NOMO-1 (cell line): ENCODE measurements around the gene SIK2.
A peak's percentile ranks its signal among the peaks of the same experiment; 100 is the strongest.
"Not testable (repeated sequence)": the region's sequence is repeated elsewhere in the genome, so short reads cannot be mapped to it uniquely, and the experiment has no call there.

Experiments
- DNase-seq, 2 experiments: peaks; one replicate each; lab custom pipeline; 2025; ENCODE audit not compliant: unreplicated experiment in 2 of 2; lab: John Stamatoyannopoulos, UW

SIK2 gene

DNA sequence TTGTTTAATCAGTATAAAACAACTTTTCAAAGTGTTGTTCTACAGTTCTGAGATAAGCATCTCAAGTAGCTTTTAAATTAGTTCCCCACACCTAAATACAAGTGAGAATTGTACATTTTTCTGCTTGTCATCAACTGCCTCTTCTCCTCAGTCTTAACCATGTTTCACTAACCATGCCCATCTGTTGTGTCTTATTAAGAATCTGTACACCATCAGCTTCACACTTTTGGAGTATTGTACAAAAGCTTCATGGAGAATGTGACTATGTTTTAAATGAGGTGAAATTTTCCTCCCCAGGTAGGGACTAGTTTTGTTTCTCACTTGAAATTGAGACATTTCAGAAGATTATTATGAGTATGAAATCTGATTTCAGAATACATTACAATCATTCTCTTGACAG lies 52.4 kb downstream of the SIK2 start:
- no peak for DNase-seq

DNA sequence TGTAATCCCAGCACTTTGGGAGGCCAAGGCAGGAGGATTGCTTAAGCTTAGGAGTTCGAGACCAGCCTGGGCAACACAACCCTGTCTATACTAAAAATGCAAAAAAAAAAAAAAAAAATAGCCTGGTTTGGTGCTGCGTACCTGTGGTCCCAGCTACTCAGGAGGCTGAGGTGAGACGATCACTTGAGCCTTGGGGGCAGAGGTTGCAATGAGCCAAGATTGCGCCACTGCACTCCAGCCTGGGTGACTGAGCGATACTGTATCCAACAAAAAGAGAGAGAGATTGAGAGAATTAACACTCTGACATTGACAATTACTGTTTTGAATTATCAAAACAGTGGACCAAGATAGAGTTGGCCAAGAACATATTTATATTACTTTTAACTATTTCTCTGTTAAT lies 53.7 kb downstream of the SIK2 start:
- DNase-seq: no peak

DNA sequence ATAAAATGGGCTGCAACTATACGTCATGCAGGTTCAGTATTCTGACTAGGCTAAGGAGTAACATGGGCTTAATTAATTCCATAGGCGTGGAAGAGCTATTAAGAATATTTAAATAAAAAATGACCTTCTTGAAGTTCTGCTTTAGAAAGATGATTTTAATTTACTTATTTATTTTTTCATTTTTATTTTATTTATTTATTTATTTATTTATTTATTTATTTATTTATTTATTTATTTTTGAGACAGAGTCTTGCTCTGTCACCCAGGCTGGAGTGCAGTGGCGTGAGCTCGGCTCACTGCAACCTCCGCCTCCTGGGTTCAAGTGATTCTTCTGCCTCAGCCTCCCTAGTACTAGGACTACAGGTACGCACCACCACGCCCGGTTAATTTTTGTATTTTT lies 55.7 kb downstream of the SIK2 start:
- DNase-seq: not testable (repeated sequence)

DNA sequence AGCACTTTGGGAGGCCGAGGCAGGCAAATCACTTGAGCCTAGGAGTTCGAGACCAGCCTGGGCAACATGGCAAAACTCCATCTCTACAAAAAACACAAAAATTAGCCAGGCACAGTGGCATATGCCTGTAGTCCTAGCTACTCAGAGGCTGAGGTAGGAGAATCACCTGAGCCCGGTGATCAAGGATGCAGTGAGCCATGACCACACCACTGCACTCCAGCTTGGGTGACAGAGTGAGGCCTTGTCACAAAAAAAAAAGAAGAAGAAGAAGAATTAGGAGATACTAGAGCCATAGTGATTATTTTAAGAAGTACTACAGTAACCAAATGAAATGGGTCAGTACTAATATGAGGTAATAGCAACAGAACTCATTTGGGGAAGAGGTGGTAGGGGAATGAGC lies 56.2 kb downstream of the SIK2 start:
- DNase-seq: not testable (repeated sequence)

DNA sequence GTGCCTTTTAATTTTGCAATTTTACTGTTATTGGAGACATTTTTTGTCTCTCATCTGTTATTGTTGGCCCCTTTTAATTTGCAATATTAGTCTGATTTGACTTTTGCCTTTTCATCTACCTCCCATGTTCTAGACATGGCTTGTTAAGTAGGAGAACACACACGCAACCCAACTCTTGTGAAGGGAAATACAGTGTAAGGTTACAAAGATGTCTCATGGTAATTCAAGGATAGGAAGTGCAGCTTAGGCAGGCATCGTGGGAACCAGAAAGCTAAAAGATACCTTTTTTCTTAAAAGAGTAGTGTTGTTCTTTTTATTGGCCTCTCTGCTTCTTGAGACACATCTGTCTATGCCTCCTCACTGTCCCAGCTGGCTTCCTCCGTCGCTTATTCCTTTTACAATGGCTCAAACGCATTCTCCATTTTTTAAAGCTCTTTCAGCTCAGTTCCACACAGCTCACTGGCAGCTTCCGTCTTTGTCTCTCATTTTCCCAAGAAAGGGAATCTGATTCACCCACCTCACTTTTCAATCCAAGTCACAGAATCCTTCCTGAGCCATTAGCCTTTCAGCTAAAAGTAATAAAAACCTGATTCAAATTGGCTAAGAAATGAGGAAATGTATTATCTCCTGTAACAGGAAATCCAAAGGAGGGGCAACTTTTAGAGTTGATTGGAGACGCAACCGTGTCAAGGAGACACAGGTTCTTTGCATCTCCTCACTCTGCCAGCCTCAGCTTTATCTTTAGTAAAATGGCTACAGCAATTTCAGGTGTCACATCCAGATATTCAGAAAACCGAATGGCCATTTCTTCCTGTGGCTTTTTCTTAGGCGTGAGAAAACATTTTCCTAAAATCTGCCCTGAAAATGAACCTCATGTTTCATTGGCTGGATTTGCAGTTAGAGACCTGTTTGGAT lies 57.2 kb downstream of the SIK2 start:
- DNase-seq: no peak

DNA sequence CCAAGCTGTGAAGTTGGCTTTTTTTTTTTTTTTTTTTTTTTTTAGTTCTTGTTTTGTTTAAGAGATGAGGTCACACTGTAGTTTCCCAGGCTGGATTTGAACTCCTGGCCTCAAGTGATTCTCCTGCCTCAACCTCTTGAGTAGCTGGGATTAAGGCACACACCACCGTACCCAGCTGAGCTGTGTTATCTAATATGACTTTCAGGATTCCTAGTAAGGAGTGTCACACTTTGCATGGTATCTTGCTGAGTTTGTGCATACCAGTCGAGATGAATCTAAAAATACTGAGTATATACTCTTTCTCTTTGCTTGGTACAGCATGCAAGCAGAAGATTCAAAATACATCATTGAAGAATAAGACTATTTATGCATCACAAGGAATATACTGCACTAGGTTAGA lies 58.6 kb downstream of the SIK2 start:
- no peak for DNase-seq

DNA sequence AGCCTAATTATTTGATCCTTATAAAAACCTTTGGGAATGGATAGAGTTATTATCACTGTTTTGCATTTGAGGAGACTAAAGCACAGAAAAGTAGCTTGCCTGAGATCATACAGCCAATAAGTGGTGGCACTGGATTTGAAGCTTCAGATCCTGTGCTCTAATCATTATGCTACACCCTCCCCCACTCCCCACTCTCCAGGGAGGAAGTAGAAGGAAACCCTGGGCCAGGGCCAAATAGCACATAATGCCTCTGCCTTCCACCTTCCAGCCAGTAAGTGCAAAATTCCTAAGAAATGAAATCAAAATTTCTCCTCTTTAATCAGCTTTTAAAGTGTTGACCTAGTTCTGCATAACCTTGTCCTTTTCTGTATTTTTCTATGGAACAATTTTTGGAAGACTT lies 61.6 kb downstream of the SIK2 start:
- no peak for DNase-seq

DNA sequence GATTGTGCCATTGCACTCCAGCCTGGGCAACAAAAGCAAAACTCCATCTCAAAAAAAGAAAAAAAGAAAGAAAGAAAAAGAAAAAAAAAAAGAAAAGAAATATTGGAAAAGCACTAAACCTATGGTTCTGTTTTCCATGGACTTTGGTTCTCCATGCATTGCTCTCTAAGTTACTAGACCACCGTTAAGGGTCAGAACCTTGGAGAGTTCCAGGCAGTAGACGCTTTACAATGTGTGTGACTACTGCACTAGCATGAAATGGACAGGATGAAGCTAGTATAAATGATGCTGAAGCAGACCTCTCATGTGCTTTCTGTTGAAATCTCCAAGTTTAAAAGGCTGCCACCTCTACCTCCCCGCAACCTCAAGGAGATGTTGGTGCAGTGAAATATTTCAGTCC lies 63.5 kb downstream of the SIK2 start:
- DNase-seq: peak in 1 of 2 experiments; percentile 2

DNA sequence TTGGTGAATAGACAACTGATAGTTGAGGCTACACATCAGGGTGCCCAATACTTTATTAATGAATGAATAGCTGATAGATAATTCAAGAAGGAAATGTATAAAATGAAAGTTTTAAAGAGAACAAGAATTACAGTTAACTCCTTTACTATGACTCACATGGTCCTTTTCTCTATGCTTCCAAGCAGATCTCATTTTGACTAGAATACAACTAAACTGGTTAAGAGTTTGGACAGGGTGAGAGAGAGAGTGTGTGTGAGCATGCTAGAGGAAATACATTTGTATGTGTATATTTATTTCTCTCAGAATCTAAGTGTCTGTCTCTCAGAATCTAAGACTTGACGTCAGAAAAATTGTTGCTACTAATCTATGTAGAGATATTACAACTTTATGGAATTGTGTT lies 66.7 kb downstream of the SIK2 start:
- DNase-seq: no peak

DNA sequence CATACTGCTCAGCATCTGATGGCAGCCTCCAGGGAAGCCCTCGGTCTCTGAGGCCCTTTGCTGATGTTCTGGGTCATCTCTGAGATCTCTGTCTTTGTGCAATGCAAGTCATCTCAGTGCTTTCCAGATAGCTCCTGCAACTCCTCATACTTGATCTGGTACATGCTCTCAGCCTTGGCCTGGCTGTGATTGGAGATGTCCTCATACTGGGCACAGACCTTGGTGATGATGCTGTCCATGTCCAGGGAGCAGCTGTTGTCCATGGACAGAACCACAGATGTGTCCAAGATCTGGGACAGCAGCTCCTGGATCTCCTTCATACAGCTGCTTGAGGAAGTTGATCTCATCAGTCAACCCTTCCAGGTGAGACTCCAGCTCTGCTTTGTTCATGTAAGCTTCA lies 69.1 kb downstream of the SIK2 start:
- no peak for DNase-seq

DNA sequence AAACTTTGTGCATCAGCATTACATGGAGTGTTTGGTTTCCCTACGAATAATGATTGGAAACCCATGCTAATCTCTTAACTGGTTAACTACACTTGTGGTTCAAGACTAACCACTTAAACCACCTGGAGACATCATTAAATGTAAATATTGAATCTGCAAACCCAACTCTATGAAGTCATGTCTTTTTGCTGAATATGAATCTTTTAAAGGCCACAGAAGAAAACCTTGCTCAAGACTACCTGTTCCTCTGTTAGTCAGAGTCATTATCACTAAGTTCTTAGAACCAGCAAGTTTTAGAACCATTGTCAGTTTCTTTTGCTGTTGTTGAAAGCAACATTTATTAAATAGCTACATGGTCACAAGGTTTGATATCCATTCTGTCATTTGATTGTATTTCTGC lies 70.7 kb downstream of the SIK2 start:
- DNase-seq: no peak

DNA sequence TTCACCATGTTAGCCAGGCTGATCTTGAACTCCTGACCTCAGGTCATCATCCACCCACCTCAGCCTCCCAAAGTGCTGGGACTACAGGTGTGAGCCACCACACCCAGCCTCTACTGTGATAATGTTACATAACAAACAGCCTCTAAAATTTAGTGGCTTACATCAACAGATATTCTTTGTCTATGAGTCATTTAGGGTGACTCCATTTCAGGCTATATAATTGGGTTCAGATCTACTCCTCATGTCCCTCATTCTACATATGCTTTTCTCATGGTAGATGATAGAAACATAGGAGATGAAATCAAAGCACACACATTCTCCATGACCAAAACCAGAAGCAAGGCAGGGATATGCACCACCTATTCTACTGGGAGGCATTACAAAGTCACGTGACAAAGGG lies 72.7 kb downstream of the SIK2 start:
- DNase-seq: no peak

DNA sequence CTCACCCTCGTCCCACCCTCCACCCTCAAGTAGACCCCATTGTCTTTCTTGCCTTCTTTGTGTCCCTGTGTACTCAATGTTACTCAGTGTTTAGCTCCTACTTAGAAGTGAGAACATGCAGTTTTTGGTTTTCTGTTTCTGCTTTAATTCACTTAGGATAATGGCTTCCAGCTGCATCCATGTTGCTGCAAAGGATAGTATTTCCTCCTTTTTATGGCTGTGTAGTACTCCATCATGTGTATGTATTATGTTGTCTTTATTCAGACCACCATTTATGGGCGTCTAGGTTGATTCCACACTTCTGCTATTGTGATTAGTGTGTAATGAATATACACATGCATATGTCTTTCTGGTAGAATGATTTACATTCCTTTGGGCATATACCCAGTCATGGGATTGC lies 73.6 kb downstream of the SIK2 start:
- DNase-seq: no peak

DNA sequence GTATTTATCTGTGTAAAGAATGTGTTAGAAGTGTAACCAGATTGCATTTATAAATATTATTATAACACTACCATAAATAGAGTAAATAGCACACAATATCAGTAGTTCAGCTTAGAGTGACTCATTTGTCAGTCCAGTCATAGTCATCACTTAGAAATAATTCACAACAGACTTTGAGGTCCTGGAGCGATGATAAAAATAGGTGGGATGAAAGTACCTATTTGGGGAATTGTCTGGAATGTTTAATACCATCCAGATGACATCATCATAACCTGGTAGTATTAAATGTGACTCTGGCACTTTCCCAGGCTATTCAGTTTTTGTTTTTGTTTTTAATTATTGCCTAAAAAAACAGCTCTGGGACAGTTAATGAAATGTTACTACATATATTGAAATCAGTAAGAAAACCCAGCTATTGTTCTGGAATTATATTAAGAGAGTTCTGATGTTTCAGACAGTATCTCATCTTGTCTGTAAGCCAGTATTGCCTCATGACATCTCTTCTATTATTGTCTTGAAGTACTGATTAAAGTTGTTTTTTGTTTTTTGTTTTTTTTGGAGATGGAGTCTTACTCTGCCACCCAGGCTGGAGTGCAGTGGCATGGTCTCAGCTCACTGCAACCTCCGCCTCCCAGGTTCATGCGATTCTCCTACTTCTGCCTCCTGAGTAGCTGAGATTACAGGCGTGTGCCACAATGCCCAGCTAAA lies 74.8 kb downstream of the SIK2 start:
- no peak for DNase-seq

DNA sequence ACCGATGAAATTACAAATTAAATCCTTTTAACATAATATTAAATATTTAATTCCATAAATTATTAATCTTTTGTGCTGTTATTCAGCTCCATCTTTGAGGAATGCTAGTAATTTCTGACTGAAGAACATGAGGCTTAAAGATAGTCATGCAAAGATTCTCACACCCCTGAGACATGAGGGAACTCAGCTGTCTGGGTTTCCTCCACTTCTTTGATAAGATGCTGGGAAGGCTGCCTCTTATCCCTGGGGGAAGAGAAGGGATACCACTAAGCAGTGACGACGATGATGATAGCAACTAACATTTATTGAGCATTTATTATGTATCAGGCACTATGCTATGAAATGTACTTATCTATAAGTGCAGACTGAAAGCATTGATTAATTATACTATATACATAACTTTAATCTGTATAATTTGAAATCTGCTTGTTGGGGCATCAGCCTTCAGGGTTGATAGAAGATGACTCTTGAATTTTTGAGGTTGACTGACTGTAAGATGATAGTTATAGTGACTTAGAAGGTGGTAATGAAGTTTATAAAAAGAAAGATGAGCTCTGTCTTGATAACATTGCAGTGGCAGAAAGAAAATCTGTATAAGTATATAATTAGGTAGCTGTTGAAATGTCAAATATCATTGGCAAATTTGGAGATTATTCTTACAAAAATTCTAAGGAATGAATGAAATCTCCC lies 78.4 kb downstream of the SIK2 start:
- no peak for DNase-seq

DNA sequence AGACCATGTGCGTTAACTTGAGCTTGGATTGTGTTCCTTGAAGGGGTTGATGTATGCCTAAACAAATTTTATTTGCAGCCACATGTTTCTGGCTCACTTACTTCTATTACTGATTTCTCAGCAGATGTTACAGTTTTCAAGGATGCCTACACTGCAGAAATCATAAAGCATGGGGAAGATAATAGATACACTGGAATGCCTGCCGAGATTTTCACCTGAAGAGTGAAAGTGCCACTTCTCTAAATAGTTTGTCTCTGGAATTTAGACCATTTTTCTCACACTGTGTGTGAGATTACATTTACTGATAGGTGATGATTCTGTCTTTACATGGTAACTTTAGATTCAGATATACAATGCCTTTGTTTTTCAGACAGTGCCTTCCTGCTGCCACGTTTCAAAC lies 81.6 kb downstream of the SIK2 start:
- no peak for DNase-seq

DNA sequence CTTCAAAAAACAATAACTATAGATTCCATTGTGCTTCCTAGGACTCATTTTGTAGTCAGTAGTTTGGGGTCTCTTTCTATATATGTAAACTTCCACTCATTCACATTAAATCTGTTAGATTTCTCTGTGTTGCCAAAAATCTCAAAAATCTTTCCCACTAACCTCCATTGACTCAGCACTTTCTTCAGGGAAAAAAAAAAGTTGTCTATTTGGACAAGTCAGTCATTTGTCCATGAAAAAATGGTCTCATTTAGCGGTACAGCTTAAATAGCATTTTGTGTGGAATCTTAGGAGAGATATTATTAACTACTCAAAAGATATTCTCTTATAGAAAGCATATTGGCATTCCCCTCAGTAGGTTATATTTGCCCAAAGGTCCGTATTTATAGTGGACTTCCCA lies 82.0 kb downstream of the SIK2 start:
- no peak for DNase-seq

DNA sequence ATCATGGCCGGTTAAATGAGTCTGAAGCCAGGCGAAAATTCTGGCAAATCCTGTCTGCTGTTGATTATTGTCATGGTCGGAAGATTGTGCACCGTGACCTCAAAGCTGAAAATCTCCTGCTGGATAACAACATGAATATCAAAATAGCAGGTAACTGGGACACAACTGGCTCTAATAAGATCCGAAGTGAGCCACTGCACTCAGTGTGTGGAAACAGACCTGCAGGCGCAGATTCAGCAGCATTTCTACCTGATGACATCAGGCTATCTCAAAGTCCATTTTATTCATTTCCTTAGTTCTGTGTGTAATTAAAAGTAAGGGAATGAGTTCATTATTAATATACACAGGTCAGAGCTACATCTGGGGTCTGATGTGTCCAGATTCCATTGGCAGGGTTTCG lies 85.8 kb downstream of the SIK2 start:
- DNase-seq: no peak

DNA sequence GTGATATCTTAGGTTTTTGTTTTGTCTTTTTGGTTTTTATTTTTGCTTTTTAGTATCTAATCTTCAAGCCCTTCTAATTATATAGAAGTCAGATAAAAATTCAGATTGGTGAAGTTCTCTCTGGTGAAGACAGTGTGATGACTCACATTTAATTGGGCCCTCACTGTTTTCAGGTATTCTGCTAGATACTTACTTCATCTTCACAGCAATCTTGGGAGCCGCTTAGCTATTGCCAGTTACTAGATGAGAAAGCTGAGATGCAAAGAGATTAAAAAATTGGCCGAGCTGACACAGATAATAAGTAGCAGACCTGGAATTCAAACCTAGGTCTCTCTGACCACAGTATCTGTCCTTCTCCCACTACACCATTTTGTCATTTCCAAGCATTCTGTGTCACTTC lies 88.9 kb downstream of the SIK2 start:
- DNase-seq: no peak

DNA sequence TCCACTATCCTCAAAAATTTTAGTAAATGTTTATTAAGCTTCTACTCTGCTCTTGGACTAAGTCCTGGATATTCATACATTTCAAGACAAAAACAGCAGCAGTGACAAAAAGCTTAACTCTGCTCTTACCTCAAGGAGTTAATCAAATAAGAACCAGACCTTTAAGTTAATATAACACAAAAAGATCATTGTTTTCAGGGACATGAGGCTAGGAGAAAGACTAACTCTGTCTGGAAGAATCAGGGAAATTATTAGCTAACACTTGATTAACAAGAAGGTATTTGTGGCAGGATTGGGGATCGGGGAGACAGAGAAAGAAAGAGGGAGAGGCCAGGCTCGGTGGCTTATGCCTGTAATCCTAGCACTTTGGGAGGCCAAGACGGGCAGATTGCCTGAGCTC lies 89.5 kb downstream of the SIK2 start:
- no peak for DNase-seq

DNA sequence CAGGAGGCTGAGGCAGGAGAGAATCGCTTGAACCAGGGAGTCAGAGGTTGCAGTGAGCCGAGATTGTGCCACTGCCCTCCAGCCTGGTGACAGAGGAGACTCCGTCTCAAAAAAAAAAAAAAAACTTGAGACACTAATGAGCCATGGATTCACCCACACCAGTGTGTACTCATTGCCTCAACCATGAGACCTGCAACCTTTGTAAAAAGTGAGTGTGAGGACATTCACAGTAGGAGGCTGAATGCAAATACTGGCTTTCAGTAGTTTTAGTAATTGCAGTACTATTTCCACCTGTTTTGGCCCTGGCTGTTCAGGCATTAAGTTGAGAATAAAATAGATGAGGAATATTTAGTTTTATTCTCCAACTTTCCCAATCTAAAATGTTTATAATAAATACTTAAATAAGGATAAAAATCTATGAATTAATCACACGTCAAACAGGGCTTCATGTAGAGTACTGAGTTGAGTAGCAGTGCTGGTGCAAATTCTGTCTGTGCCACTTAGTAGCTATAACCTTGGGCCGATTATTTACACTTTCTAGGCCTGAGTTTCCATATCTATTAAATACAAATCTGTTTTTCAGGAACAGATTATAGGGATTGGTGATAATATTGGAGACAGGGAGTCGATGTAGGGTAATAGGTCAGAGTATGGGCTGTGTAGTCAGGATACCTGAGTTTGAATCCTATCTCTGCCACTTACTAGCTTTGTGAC lies 91.1 kb downstream of the SIK2 start:
- no peak for DNase-seq
